Heart left ventricle (tissue), 16 donors: ENCODE data around the gene LCNL1. TPM values are rescaled to one million over a fixed set of nuclear protein-coding genes. Genes with fewer than 3 reads are reported as not detected.

ENCODE experiments used
- ATAC-seq, 4 donors: fragments of 200-7000 bp; cut with Tn5 transposase; one replicate each; pipeline ENCODE4 v1.9.1; 2020 to 2022; ENCODE audit warnings: moderate library complexity in 4 of 4, mild to moderate bottlenecking in 3 of 4, moderate number of reproducible peaks in 1 of 4
- DNase-seq, 5 donors: peaks; one replicate each; pipeline ENCODE4 v3.0.0-alpha.2; 2020
- H3K27ac ChIP-seq, 12 donors: fragments of 200-600 bp; sonication (generic) in 4 of 12; one replicate each; pipeline versions ENCODE4 v1.5.0 to v1.8.0; 2016 to 2022; ENCODE audit warnings: mild to moderate bottlenecking in 2 of 12
- H3K27me3 ChIP-seq, 9 donors: fragments of 200-600 bp; sonication (generic) in 2 of 9; one replicate each; pipeline versions ENCODE4 v1.5.1 to v1.8.0; 2016 to 2022; ENCODE audit warnings: mild to moderate bottlenecking in 3 of 9
- H3K36me3 ChIP-seq, 9 donors: fragments of 200-600 bp; sonication (generic) in 2 of 9; one replicate each; pipeline versions ENCODE4 v1.5.0 to v1.8.0; 2018 to 2022; ENCODE audit warnings: mild to moderate bottlenecking in 2 of 9
- H3K4me1 ChIP-seq, 12 donors: fragments of 200-600 bp; sonication (generic) in 4 of 12; one replicate each; pipeline versions ENCODE4 v1.5.0 to v1.8.0; 2016 to 2022; ENCODE audit warnings: mild to moderate bottlenecking in 3 of 12
- H3K4me3 ChIP-seq, 12 donors: fragments of 200-600 bp; sonication (generic) in 4 of 12; one replicate each; pipeline versions ENCODE4 v1.5.0 to v1.8.0; 2017 to 2022; ENCODE audit warnings: mild to moderate bottlenecking in 9 of 12, moderate library complexity in 4 of 12
- H3K9me3 ChIP-seq, 12 donors: fragments of 200-600 bp; sonication (generic) in 4 of 12; one replicate each; pipeline versions ENCODE4 v1.5.0 to v1.8.0; 2016 to 2022; ENCODE audit warnings: mild to moderate bottlenecking in 1 of 12
- CTCF ChIP-seq, 12 donors: fragments of 200-600 bp; sonication (generic) in 4 of 12; IDR thresholded peaks; one replicate each; pipeline versions ENCODE4 v1.5.0 to v1.8.0; 2018 to 2022; ENCODE audit warnings: antibody characterized with exemption in 12 of 12, mild to moderate bottlenecking in 5 of 12
- POLR2A ChIP-seq, 2 donors: fragments of 450-650 bp; IDR thresholded peaks; one replicate each; pipeline ENCODE4 v1.6.1; 2017; ENCODE audit warnings: antibody characterized with exemption in 2 of 2, mild to moderate bottlenecking in 2 of 2, moderate library complexity in 2 of 2
- WGBS, 4 donors: extraction: QIAGEN DNeasy Blood & Tissue Kit in 2 of 4; methylation state at CpG; one replicate each; pipeline versions ENCODE4 v1.1.5 to v1.1.7; 2013 to 2018; 5-methylcytosine and 5-hydroxymethylcytosine counted together
- intact Hi-C, 10 donors: fragments of 100-400 bp; cut with DNase I; formaldehyde crosslinking; loops; one replicate each; pipeline versions ENCODE4 v1.11.1 to v1.14.2; 2022
- polyA plus RNA-seq, 2 donors: library from polyadenylated mRNA; stranded (reverse); fragments of 200-250 nt; gene quantifications; one replicate each; pipeline ENCODE4 v1.2.3, GENCODE V29; 2013
- total RNA-seq, 9 donors: library from RNA; depleted of rRNA in 2 of 9; stranded (reverse); fragments of >200 nt in 2 of 9; fragmentation: NEBNext Ultra II Directional in 3 of 9; extraction: Animal tissue kit (Norgen Biotek cat#: 25700) in 3 of 9; gene quantifications; one replicate each; pipeline versions ENCODE4 v1.1.0 to v1.2.4, GENCODE V29; 2016 to 2023
- donor health status: ischemic (EF 13 %, LVEDD 7.1; RV severe dilation, severe dysfunction).
- donor health status: healthy with polysubstance abuse.
- donor health status: DM: no; HTN: yes; CAD: no.
- donor health status: DM: no; HTN: no; CAD: no.
- donor health status: ischemic (EF 25% LVEDD 6.9; RV normal size, moderate dysfunction).
- donor health status: ischemic (EF 25% LVEDD 5.7; RV mildly dilated, moderate dysfunction).
- donor health status: healthy.
- donor health status: DM: yes; HTN: yes; CAD: no.
- donor health status: ischemic (EF 35%, LVEDD 5.7; RV mildly dilated, moderate dysfunction).
- donor health status: nonischemic (EF 11% LVEDD 7.7; RV severe dilation, severe dysfunction).
- donor health status: DM: yes; HTN: yes; CAD: no.
- donor health status: PGD.
- donor health status: ischemic (EF 29% LVEDD 5.4; RV normal size, mild dysfunction).
- donor health status: nonischemic (EF 23%, LVEDD 6.1; RV moderate dilation, normal function).

LCNL1 gene
- total and polyA plus RNA-seq, 11 donors: 0.14 to 14.9 (median 2.7) TPM

GRCh38 chr9:137009938-137010732, 27.3 kb downstream of the LCNL1 start:
- no peak for ATAC-seq
- Histone ChIP-seq H3K27me3 (no peaks in the 10 kb centered on the region), H3K4me1 (peaks cover 0 to 7% (median 0%) of the 10 kb centered on the region in 12 donors), H3K27ac (no peak overlapping the region), H3K36me3 (peaks cover 0 to 61% (median 26%) of the 10 kb centered on the region in 9 donors), H3K9me3 (no peaks in the 10 kb centered on the region), H3K4me3 (no peak overlapping the region)
- DNase-seq: no peak
- 95 to 97% (median 96%) methylated on average over 30 to 49 of the region's 49 CpGs for WGBS, 4 donors
- intact Hi-C loops: no loop called here
- TF ChIP-seq POLR2A (IDR thresholded peaks at IDR 0.05) (no peak), CTCF (IDR thresholded peaks at IDR 0.05) (no peak)

GRCh38 chr9:137011156-137011555, 28.4 kb downstream of the LCNL1 start:
- no peak overlapping the region for H3K4me3 ChIP-seq
- H3K4me1 ChIP-seq: peaks cover 0 to 4% (median 0%) of the 10 kb centered on the region in 12 donors
- no peak overlapping the region for H3K27ac ChIP-seq
- H3K36me3 ChIP-seq: peaks cover 0 to 72% (median 36%) of the 10 kb centered on the region in 9 donors
- intact Hi-C loops: no loop called here
- TF ChIP-seq POLR2A (IDR thresholded peaks at IDR 0.05): no peak
- TF ChIP-seq CTCF (IDR thresholded peaks at IDR 0.05): no peak
- ATAC-seq (no peak), DNase-seq (no peak)
- no peaks in the 10 kb centered on the region for H3K9me3 ChIP-seq
- no peaks in the 10 kb centered on the region for H3K27me3 ChIP-seq
- WGBS, 4 donors: 93 to 97% (median 96%) methylated on average over 19 to 24 of the region's 24 CpGs

GRCh38 chr9:137011907-137012675, 29.3 kb downstream of the LCNL1 start:
- WGBS, 4 donors: 93 to 94% (median 93%) methylated on average over 27 to 39 of the region's 39 CpGs
- H3K4me3 ChIP-seq: no peak overlapping the region
- H3K36me3 ChIP-seq: peaks cover 0 to 81% (median 45%) of the 10 kb centered on the region in 9 donors
- no peaks in the 10 kb centered on the region for H3K9me3 ChIP-seq
- no peak for ATAC-seq
- DNase-seq: no peak
- H3K27ac ChIP-seq: no peak overlapping the region
- no peak for TF ChIP-seq CTCF (IDR thresholded peaks at IDR 0.05)
- TF ChIP-seq POLR2A (IDR thresholded peaks at IDR 0.05): no peak
- H3K27me3 ChIP-seq: no peaks in the 10 kb centered on the region
- peaks cover 0 to 4% (median 0%) of the 10 kb centered on the region in 12 donors for H3K4me1 ChIP-seq
- intact Hi-C loops: no loop called here
